Neural progenitor cell (in vitro differentiated cells): Measurements from ENCODE around the gene MMP3. TPM values are rescaled to one million over a fixed set of nuclear protein-coding genes. Genes with fewer than 3 reads are reported as not detected.
A peak's percentile ranks its signal among the peaks of the same experiment; 100 is the strongest.

ENCODE experiments used
- DNase-seq: peaks from one replicate; pipeline ENCODE4 v3.0.0-alpha.2; 2016; ENCODE audit warnings: low spot score
- H2AFZ ChIP-seq: fragments of 200-600 bp; sonication (generic); replicated peaks from 2 replicates; pipeline ENCODE4 v1.6.1; 2016; ENCODE audit warnings: antibody characterized with exemption
- H3F3A ChIP-seq: fragments of 200-600 bp; sonication (generic); 2 replicates; pipeline ENCODE4 v1.6.1; 2016; ENCODE audit warnings: antibody characterized with exemption, low read depth
- H3K27ac ChIP-seq: fragments of 200-600 bp; sonication (generic); 2 replicates; pipeline ENCODE4 v1.5.1; 2016; ENCODE audit warnings: mild to moderate bottlenecking
- H3K27me3 ChIP-seq: fragments of 200-600 bp; sonication (generic); 2 replicates; pipeline ENCODE4 v1.6.1; 2016; ENCODE audit warnings: mild to moderate bottlenecking, moderate library complexity
- H3K36me3 ChIP-seq: fragments of 200-600 bp; sonication (generic); 2 replicates; pipeline ENCODE4 v1.5.1; 2016
- H3K4me1 ChIP-seq: fragments of 200-600 bp; sonication (generic); 2 replicates; pipeline ENCODE4 v1.6.1; 2016; ENCODE audit warnings: mixed run types
- H3K4me2 ChIP-seq: fragments of 200-600 bp; sonication (generic); 2 replicates; pipeline ENCODE4 v1.6.1; 2016
- H3K4me3 ChIP-seq: fragments of 200-600 bp; sonication (generic); 2 replicates; pipeline ENCODE4 v1.5.1; 2016
- H3K79me2 ChIP-seq: fragments of 200-600 bp; sonication (generic); 2 replicates; pipeline ENCODE4 v1.6.1; 2016; ENCODE audit warnings: low read depth
- H3K9ac ChIP-seq: fragments of 200-600 bp; sonication (generic); 2 replicates; pipeline ENCODE4 v1.6.1; 2016
- H3K9me3 ChIP-seq: fragments of 200-600 bp; sonication (generic); 2 replicates; pipeline ENCODE4 v1.5.1; 2016; ENCODE audit warnings: low read depth
- H4K20me1 ChIP-seq: fragments of 200-600 bp; sonication (generic); 2 replicates; pipeline ENCODE4 v1.6.1; 2016; ENCODE audit warnings: low read depth
- H3K27ac Mint-ChIP-seq: 3 replicates; pipeline ENCODE4 v1.8.0; 2021; ENCODE audit warnings: mixed read lengths
- H3K27me3 Mint-ChIP-seq: 2 replicates; pipeline ENCODE4 v1.8.0; 2022; ENCODE audit warnings: low read depth, mild to moderate bottlenecking, inconsistent platforms, moderate library complexity, mixed read lengths; ENCODE audit not compliant: insufficient read depth
- H3K36me3 Mint-ChIP-seq: 3 replicates; pipeline ENCODE4 v1.8.0; 2021; ENCODE audit warnings: mixed read lengths
- H3K4me1 Mint-ChIP-seq: 3 replicates; pipeline ENCODE4 v1.8.0; 2021; ENCODE audit warnings: mixed read lengths
- H3K4me3 Mint-ChIP-seq: 3 replicates; pipeline ENCODE4 v1.8.0; 2021; ENCODE audit warnings: mild to moderate bottlenecking, moderate library complexity, mixed read lengths
- H3K9me3 Mint-ChIP-seq: 3 replicates; pipeline ENCODE4 v1.8.0; 2020; ENCODE audit warnings: mixed read lengths
- EZH2 ChIP-seq: fragments of 200-600 bp; sonication (generic); IDR thresholded peaks from 2 replicates; pipeline ENCODE4 v1.6.1; 2017; ENCODE audit warnings: antibody characterized with exemption, mild to moderate bottlenecking, moderate library complexity
- EZH2phosphoT487 ChIP-seq: fragments of 200-600 bp; sonication (generic); IDR thresholded peaks from 2 replicates; pipeline ENCODE4 v1.6.1; 2017; ENCODE audit warnings: antibody characterized with exemption
- total RNA-seq: library from RNA; depleted of rRNA; stranded (reverse); fragments of >200 nt; gene quantifications from 2 replicates; pipeline ENCODE4 v1.2.3, GENCODE V29; 2015; ENCODE audit warnings: low replicate concordance
- TF ChIP-seq, protein P1 (sequence below): fragments of 200-600 bp; sonication (generic); IDR thresholded peaks from 2 replicates; pipeline ENCODE4 v1.5.1; 2017; ENCODE audit warnings: antibody characterized with exemption, mild to moderate bottlenecking

MMP3 gene
- total RNA-seq, 1 donor from 2014 or later, result not detected

DNA sequence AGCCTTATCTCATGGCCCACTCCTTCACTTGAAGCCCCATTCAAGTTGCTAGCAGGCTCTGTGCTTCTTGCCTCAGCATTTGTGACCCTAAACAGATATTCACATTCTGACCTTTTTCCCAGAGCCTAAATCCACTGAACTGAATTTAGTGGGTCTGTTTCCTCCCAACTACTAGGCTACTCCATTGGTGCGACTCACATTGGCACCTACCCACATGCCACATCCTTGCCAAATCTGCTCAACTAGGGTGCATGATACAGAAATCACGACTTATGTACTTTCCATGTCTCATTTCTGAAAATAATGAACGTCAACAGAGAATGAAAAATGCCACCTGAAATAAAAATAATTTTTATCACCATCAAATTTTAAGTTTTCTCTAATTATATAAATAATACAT is 39.7 kb upstream of the MMP3 start:
- H3K4me3 ChIP-seq, result no peak overlapping the region
- Mint-ChIP-seq H3K36me3 (no peaks in the 10 kb centered on the region), H3K4me3 (no peak overlapping the region), H3K9me3 (no peaks in the 10 kb centered on the region), H3K27me3 (peaks cover 5% of the 10 kb centered on the region), H3K4me1 (no peaks in the 10 kb centered on the region), H3K27ac (no peak overlapping the region)
- no peaks in the 10 kb centered on the region for H3K36me3 ChIP-seq
- no peaks in the 10 kb centered on the region for H3F3A ChIP-seq
- H3K9me3 ChIP-seq, result no peaks in the 10 kb centered on the region
- H3K9ac ChIP-seq, result no peak overlapping the region
- no peak overlapping the region for H3K4me2 ChIP-seq
- no peaks in the 10 kb centered on the region for H3K79me2 ChIP-seq
- no peak overlapping the region for H3K27ac ChIP-seq
- H3K27me3 ChIP-seq, result no peaks in the 10 kb centered on the region
- H2AFZ ChIP-seq, result no peak overlapping the region
- H4K20me1 ChIP-seq, result no peaks in the 10 kb centered on the region
- TF ChIP-seq EZH2 (no peak), EZH2phosphoT487 (no peak)
- TF ChIP-seq, protein P1, sequence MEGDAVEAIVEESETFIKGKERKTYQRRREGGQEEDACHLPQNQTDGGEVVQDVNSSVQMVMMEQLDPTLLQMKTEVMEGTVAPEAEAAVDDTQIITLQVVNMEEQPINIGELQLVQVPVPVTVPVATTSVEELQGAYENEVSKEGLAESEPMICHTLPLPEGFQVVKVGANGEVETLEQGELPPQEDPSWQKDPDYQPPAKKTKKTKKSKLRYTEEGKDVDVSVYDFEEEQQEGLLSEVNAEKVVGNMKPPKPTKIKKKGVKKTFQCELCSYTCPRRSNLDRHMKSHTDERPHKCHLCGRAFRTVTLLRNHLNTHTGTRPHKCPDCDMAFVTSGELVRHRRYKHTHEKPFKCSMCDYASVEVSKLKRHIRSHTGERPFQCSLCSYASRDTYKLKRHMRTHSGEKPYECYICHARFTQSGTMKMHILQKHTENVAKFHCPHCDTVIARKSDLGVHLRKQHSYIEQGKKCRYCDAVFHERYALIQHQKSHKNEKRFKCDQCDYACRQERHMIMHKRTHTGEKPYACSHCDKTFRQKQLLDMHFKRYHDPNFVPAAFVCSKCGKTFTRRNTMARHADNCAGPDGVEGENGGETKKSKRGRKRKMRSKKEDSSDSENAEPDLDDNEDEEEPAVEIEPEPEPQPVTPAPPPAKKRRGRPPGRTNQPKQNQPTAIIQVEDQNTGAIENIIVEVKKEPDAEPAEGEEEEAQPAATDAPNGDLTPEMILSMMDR, result no peak
- no peak for DNase-seq
- no peaks in the 10 kb centered on the region for H3K4me1 ChIP-seq

DNA sequence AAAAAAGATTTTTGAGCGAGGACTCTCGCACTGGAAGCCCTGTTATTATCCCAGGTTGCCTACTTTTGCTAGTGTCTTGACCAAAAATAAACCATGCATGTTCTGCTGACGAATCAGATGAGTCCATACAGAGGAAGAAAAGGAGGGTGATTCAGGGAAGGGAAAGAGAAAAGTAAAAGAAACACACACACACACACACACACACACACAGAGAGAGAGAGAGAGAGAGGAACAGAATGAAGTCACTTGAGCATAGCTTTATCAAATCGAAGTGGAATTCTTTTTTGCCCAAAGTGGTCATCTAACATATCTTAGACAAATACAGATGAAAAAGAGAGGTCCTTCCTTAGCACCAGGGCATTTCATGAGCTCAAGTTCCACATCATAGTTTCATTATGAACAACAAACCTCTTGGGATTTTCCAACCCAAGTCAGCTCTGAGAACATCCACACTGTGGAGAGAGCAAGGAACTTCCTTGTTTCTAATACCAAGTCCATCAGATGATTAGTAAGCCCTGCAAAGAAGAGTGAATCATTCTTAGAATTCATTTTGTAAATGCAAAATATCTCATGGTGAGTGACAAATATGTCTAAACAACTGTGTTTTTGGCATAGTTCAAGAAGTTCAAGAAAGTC is 39.1 kb upstream of the MMP3 start:
- Histone ChIP-seq H3K4me1 (no peaks in the 10 kb centered on the region), H3K27me3 (no peaks in the 10 kb centered on the region), H3K4me3 (no peak overlapping the region), H3K9ac (no peak overlapping the region), H3K36me3 (no peaks in the 10 kb centered on the region), H3K27ac (no peak overlapping the region), H3F3A (no peaks in the 10 kb centered on the region), H2AFZ (no peak overlapping the region), H3K4me2 (no peak overlapping the region), H3K79me2 (no peaks in the 10 kb centered on the region), H3K9me3 (no peaks in the 10 kb centered on the region), H4K20me1 (no peaks in the 10 kb centered on the region)
- H3K9me3 Mint-ChIP-seq, result no peaks in the 10 kb centered on the region
- TF ChIP-seq, protein P1, result no peak
- TF ChIP-seq EZH2phosphoT487, result no peak
- no peak for TF ChIP-seq EZH2
- DNase-seq, result no peak
- no peaks in the 10 kb centered on the region for H3K36me3 Mint-ChIP-seq
- H3K4me1 Mint-ChIP-seq, result no peaks in the 10 kb centered on the region
- H3K27me3 Mint-ChIP-seq, result peaks cover 5% of the 10 kb centered on the region
- no peak overlapping the region for H3K4me3 Mint-ChIP-seq
- H3K27ac Mint-ChIP-seq, result no peak overlapping the region

- Mint-ChIP-seq H3K4me1 (no peaks in the 10 kb centered on the region), H3K4me3 (no peak overlapping the region), H3K9me3 (no peaks in the 10 kb centered on the region), H3K36me3 (no peaks in the 10 kb centered on the region), H3K27ac (peak overlapping the region; percentile 41), H3K27me3 (no peaks in the 10 kb centered on the region)
- Histone ChIP-seq H2AFZ (no peak overlapping the region), H3K4me3 (no peak overlapping the region), H3K27me3 (no peaks in the 10 kb centered on the region), H3K4me2 (no peak overlapping the region), H3K27ac (no peak overlapping the region), H3K4me1 (no peaks in the 10 kb centered on the region), H3K9ac (no peak overlapping the region), H3K79me2 (no peaks in the 10 kb centered on the region), H3K9me3 (no peaks in the 10 kb centered on the region), H4K20me1 (no peaks in the 10 kb centered on the region), H3F3A (no peaks in the 10 kb centered on the region), H3K36me3 (no peaks in the 10 kb centered on the region)
- TF ChIP-seq, protein P1, result no peak
- TF ChIP-seq EZH2phosphoT487, result no peak
- no peak for TF ChIP-seq EZH2
- DNase-seq, result no peak
Observed at GRCh38 chr11:102879801-102880200, 36.4 kb upstream of the MMP3 start.
